ENCODE measurements around the gene PHLDB3. TPM values are rescaled to one million over a fixed set of nuclear protein-coding genes. Genes with fewer than 3 reads are reported as not detected.

PHLDB3 gene
- total RNA-seq, 1 experiment from 2014 or later, result 8.5 TPM

- no peaks in the 10 kb centered on the region for H3K9me3 Mint-ChIP-seq
- H3K4me1 Mint-ChIP-seq, result no peaks in the 10 kb centered on the region
- no peaks in the 10 kb centered on the region for H3K27me3 Mint-ChIP-seq (ENCODE audit: low read depth)
- Histone ChIP-seq H3K18ac (ENCODE audit: insufficient read length, low read depth, low read length) (no peak overlapping the region), H3K4me1 (ENCODE audit: insufficient read depth, low read length) (no peaks in the 10 kb centered on the region), H3K27ac (ENCODE audit: insufficient read length, low read depth, low read length) (no peak overlapping the region), H2BK15ac (ENCODE audit: low read depth, low read length) (0 out of 2 replicates have a peak overlapping the region, but pooled peaks have one; percentile 17), H4K20me1 (ENCODE audit: control insufficient read depth, insufficient read depth, insufficient read length) (no peaks in the 10 kb centered on the region), H3K4me2 (ENCODE audit: insufficient read depth, insufficient read length, low read length) (no peak overlapping the region), H3K14ac (ENCODE audit: insufficient read depth, low read length) (no peak overlapping the region), H3K27me3 (ENCODE audit: insufficient read depth, low read length) (no peaks in the 10 kb centered on the region), H2BK12ac (ENCODE audit: insufficient read length, low read depth, low read length) (no peak overlapping the region), H3K79me2 (ENCODE audit: insufficient read depth, low read length) (no peaks in the 10 kb centered on the region), H2AK5ac (ENCODE audit: insufficient read length, low read length) (no peak overlapping the region), H2AFZ (ENCODE audit: low read length) (no peak overlapping the region), H3T11ph (ENCODE audit: low read length) (no peak overlapping the region), H2BK120ac (ENCODE audit: low read depth, low read length, poor library complexity, severe bottlenecking) (no peak overlapping the region), H4K8ac (replicated peaks; ENCODE audit: insufficient read length, low read depth, low read length) (no peak overlapping the region), H3K9ac (ENCODE audit: extremely low read depth, insufficient read length, low read length) (no peak overlapping the region), H4K5ac (ENCODE audit: insufficient read length, low read depth, low read length) (no peak overlapping the region), H2BK20ac (ENCODE audit: low read depth, low read length, poor library complexity, severe bottlenecking) (no peak overlapping the region), H3K79me1 (ENCODE audit: insufficient read depth, low read depth, low read length, poor library complexity, severe bottlenecking) (no peaks in the 10 kb centered on the region), H3K4ac (ENCODE audit: low read depth, low read length) (no peak overlapping the region), H3K56ac (ENCODE audit: insufficient read length, low read depth, low read length) (no peak overlapping the region), H2BK5ac (ENCODE audit: insufficient read length, low read length) (no peak overlapping the region), H3K23me2 (ENCODE audit: insufficient read length, low read depth, low read length, poor library complexity, severe bottlenecking) (no peaks in the 10 kb centered on the region), H3K9me3 (ENCODE audit: control insufficient read depth, low read depth, low read length) (no peaks in the 10 kb centered on the region), H3K23ac (ENCODE audit: insufficient read length, low read depth, low read length) (no peak overlapping the region), H4K91ac (ENCODE audit: insufficient read length, low read depth, low read length) (no peak overlapping the region)
- H3K4me3 Mint-ChIP-seq, result no peak overlapping the region
- WGBS (ENCODE audit: extremely low coverage, insufficient read length, low lambda C conversion rate), result no CpG with 5 or more reads among the region's 3 CpGs
- peaks cover 28 to 79% (median 64%) of the 10 kb centered on the region in 3 experiments for H3K36me3 Mint-ChIP-seq (ENCODE audit: insufficient read depth in 1 of 3, low read depth in 3 of 3)
- no peak overlapping the region for H3K27ac Mint-ChIP-seq
- no peak for DNase-seq
- TF ChIP-seq, protein P1, sequence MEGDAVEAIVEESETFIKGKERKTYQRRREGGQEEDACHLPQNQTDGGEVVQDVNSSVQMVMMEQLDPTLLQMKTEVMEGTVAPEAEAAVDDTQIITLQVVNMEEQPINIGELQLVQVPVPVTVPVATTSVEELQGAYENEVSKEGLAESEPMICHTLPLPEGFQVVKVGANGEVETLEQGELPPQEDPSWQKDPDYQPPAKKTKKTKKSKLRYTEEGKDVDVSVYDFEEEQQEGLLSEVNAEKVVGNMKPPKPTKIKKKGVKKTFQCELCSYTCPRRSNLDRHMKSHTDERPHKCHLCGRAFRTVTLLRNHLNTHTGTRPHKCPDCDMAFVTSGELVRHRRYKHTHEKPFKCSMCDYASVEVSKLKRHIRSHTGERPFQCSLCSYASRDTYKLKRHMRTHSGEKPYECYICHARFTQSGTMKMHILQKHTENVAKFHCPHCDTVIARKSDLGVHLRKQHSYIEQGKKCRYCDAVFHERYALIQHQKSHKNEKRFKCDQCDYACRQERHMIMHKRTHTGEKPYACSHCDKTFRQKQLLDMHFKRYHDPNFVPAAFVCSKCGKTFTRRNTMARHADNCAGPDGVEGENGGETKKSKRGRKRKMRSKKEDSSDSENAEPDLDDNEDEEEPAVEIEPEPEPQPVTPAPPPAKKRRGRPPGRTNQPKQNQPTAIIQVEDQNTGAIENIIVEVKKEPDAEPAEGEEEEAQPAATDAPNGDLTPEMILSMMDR (conservative IDR thresholded peaks at IDR 0.05), result no peak
These were observed 42.0 kb upstream of the PHLDB3 start for GRCh38 chr19:43546581-43546980.
